Activated naive CD4-positive, alpha-beta T cell (primary cell): ENCODE data around the gene MRPL34.

Experiments used
- DNase-seq, 4 experiments: peaks; one replicate each; lab custom pipeline; 2025; lab: John Stamatoyannopoulos, UW

Gene MRPL34

GRCh38 chr19:17341386-17341785 is 35.7 kb downstream of the MRPL34 start:
- no peak for DNase-seq

- no peak for DNase-seq
Measured at GRCh38 chr19:17341845-17342244, 36.2 kb downstream of the MRPL34 start.

GRCh38 chr19:17346109-17346671 is 40.5 kb downstream of the MRPL34 start:
- peak; percentile 58 to 73 (median 68) for DNase-seq

GRCh38 chr19:17347361-17347760 is 41.7 kb downstream of the MRPL34 start:
- DNase-seq = no peak

- no peak for DNase-seq
Measured at GRCh38 chr19:17347877-17348276, 42.2 kb downstream of the MRPL34 start.

GRCh38 chr19:17348700-17349099 is 43.0 kb downstream of the MRPL34 start:
- no peak for DNase-seq

- DNase-seq = no peak
Measured at GRCh38 chr19:17351815-17352435, 46.3 kb downstream of the MRPL34 start.

GRCh38 chr19:17352608-17353280 is 47.1 kb downstream of the MRPL34 start:
- DNase-seq = no peak

GRCh38 chr19:17353386-17353785 is 47.7 kb downstream of the MRPL34 start:
- DNase-seq = no peak
